Astrocyte (in vitro differentiated cells and primary cell): ENCODE results near the gene HRCT1.

Source experiments
- CTCF ChIP-seq: IDR thresholded peaks from 2 replicates; pipeline ENCODE4 v1.5.1; 2011; ENCODE audit warnings: low read depth, mild to moderate bottlenecking, inconsistent platforms, low read length, moderate library complexity; ENCODE audit not compliant: insufficient read depth
- EZH2 ChIP-seq: IDR thresholded peaks from 2 replicates; pipeline ENCODE4 v1.6.1; 2012; ENCODE audit warnings: mild to moderate bottlenecking, low read length, inconsistent platforms; ENCODE audit not compliant: insufficient read depth

GRCh38 chr9:35872505-35872904, 33.5 kb upstream of the HRCT1 start:
- TF ChIP-seq CTCF (no peak), EZH2 (no peak)
